Gastrocnemius medialis (tissue), 4 donors: Measurements from ENCODE around the gene MEIKIN. TPM values are rescaled to one million over a fixed set of nuclear protein-coding genes. Genes with fewer than 3 reads are reported as not detected.

Experiments used
- ATAC-seq, 2 donors: fragments of 150-250 bp; one replicate each; pipeline ENCODE4 v1.9.1; 2016
- DNase-seq, 2 donors: peaks; one replicate each; pipeline ENCODE4 v3.0.0-alpha.2; 2019
- H3K27ac ChIP-seq, 4 donors: fragments of 200-600 bp; sonication (generic); 1 replicate in 1 of 4; 2 replicates in 3 of 4; pipeline ENCODE4 v1.5.1; 2016 to 2018; ENCODE audit warnings: mild to moderate bottlenecking in 2 of 4, moderate library complexity in 1 of 4
- H3K27me3 ChIP-seq, 3 donors: fragments of 200-600 bp; sonication (generic) in 2 of 3; 1 replicate in 1 of 3; 2 replicates in 2 of 3; pipeline versions ENCODE4 v1.5.1 to v1.6.0; 2016 to 2019; ENCODE audit warnings: mild to moderate bottlenecking in 1 of 3, moderate library complexity in 1 of 3
- H3K36me3 ChIP-seq, 2 donors: fragments of 200-600 bp; sonication (generic) in 1 of 2; one replicate each; pipeline ENCODE4 v1.5.1; 2017 to 2018
- H3K4me1 ChIP-seq, 2 donors: fragments of 200-600 bp; sonication (generic) in 1 of 2; one replicate each; pipeline ENCODE4 v1.5.1; 2016 to 2017; ENCODE audit warnings: mild to moderate bottlenecking in 2 of 2
- H3K4me3 ChIP-seq, 4 donors: fragments of 200-600 bp; sonication (generic) in 3 of 4; 1 replicate in 1 of 4; 2 replicates in 3 of 4; pipeline ENCODE4 v1.5.1; 2016 to 2019; ENCODE audit warnings: mild to moderate bottlenecking in 2 of 4
- H3K9me3 ChIP-seq, 3 donors: fragments of 200-600 bp; sonication (generic) in 2 of 3; 1 replicate in 1 of 3; 2 replicates in 2 of 3; pipeline ENCODE4 v1.5.1; 2016 to 2019
- CTCF ChIP-seq, 5 experiments: fragments of 450-650 bp in 3 of 5; fragments of 200-600 bp in 2 of 5; sonication (generic) in 2 of 5; IDR thresholded peaks in 4 of 5; conservative IDR thresholded peaks in 1 of 5; 1 replicate in 4 of 5; 2 replicates in 1 of 5; pipeline ENCODE4 v1.5.1; 2016 to 2019; ENCODE audit warnings: antibody characterized with exemption in 5 of 5, mild to moderate bottlenecking in 3 of 5, moderate library complexity in 3 of 5
- POLR2A ChIP-seq, 2 donors: fragments of 450-650 bp; IDR thresholded peaks; one replicate each; pipeline ENCODE4 v1.6.1; 2017; ENCODE audit warnings: antibody characterized with exemption in 2 of 2, mild to moderate bottlenecking in 2 of 2, moderate library complexity in 2 of 2
- in situ Hi-C, 4 donors: fragments of 200-750 bp; cut with MboI; loops; one replicate each; pipeline versions ENCODE4 v1.15.0 to v1.8.0; 2017; ENCODE audit warnings: low sequenced_read_pairs in 4 of 4
- intact Hi-C: fragments of 100-400 bp; cut with DNase I; formaldehyde crosslinking; loops from one replicate; pipeline ENCODE4 v1.15.1; 2023; ENCODE audit warnings: low total_unique reads
- total RNA-seq, 4 donors: library from RNA; depleted of rRNA; stranded (reverse); fragments of >200 nt; gene quantifications; one replicate each; pipeline versions ENCODE4 v1.1.0 to v1.2.3, GENCODE V29; 2016

MEIKIN gene
- total RNA-seq, 4 donors from 2014 or later = not detected

- peaks cover 53 to 65% of the 10 kb centered on the region in 2 donors for H3K4me1 ChIP-seq
- TF ChIP-seq CTCF (IDR thresholded peaks at IDR 0.05 in 4 of 5, conservative IDR thresholded peaks at IDR 0.05 in 1 of 5) = no peak
- TF ChIP-seq POLR2A (IDR thresholded peaks at IDR 0.05) = no peak
- no peaks in the 10 kb centered on the region for H3K9me3 ChIP-seq
- no peaks in the 10 kb centered on the region for H3K27me3 ChIP-seq
- in situ Hi-C loops (loop anchor here in 2 of 4 donors (10.0 kb wide), 1 partner anchor 157 kb away; the partner anchor contains the start of gene RAPGEF6 (in 2 of the 2)), intact Hi-C loops (no loop called here)
- no peak for ATAC-seq
- DNase-seq = no peak
- no peak overlapping the region for H3K4me3 ChIP-seq
- H3K27ac ChIP-seq = no peak overlapping the region
- H3K36me3 ChIP-seq = no peaks in the 10 kb centered on the region
These were observed 153.6 kb downstream of the MEIKIN start for GRCh38 chr5:131791866-131792265.

GRCh38 chr5:131790550-131790949 is 154.9 kb downstream of the MEIKIN start:
- no peaks in the 10 kb centered on the region for H3K9me3 ChIP-seq
- in situ Hi-C loops (loop anchor here in 2 of 4 donors (10.0 kb wide), 1 partner anchor 156 kb away; the partner anchor contains the start of gene RAPGEF6 (in 2 of the 2)), intact Hi-C loops (no loop called here)
- H3K4me3 ChIP-seq = no peak overlapping the region
- no peaks in the 10 kb centered on the region for H3K36me3 ChIP-seq
- H3K27me3 ChIP-seq = no peaks in the 10 kb centered on the region
- DNase-seq (no peak), ATAC-seq (no peak)
- peaks cover 61 to 68% of the 10 kb centered on the region in 2 donors for H3K4me1 ChIP-seq
- TF ChIP-seq POLR2A (IDR thresholded peaks at IDR 0.05) = no peak
- no peak for TF ChIP-seq CTCF (IDR thresholded peaks at IDR 0.05 in 4 of 5, conservative IDR thresholded peaks at IDR 0.05 in 1 of 5)
- no peak overlapping the region for H3K27ac ChIP-seq

GRCh38 chr5:131789765-131790164 is 155.7 kb downstream of the MEIKIN start:
- H3K9me3 ChIP-seq = no peaks in the 10 kb centered on the region
- H3K4me1 ChIP-seq = peaks cover 53 to 60% of the 10 kb centered on the region in 2 donors
- no peak for DNase-seq
- ATAC-seq = no peak
- in situ Hi-C loops = loop anchor here in 2 of 4 donors (10.0 kb wide), 1 partner anchor 155 kb away; the partner anchor contains the start of gene RAPGEF6 (in 2 of the 2)
- intact Hi-C loops = no loop called here
- no peak for TF ChIP-seq CTCF (IDR thresholded peaks at IDR 0.05 in 4 of 5, conservative IDR thresholded peaks at IDR 0.05 in 1 of 5)
- no peak for TF ChIP-seq POLR2A (IDR thresholded peaks at IDR 0.05)
- no peaks in the 10 kb centered on the region for H3K36me3 ChIP-seq
- H3K4me3 ChIP-seq = no peak overlapping the region
- H3K27me3 ChIP-seq = no peaks in the 10 kb centered on the region
- no peak overlapping the region for H3K27ac ChIP-seq

- no peak for TF ChIP-seq POLR2A (IDR thresholded peaks at IDR 0.05)
- TF ChIP-seq CTCF (IDR thresholded peaks at IDR 0.05 in 4 of 5, conservative IDR thresholded peaks at IDR 0.05 in 1 of 5) = no peak
These were observed 157.7 kb downstream of the MEIKIN start for GRCh38 chr5:131787736-131788135.

More at GRCh38 chr5:131787736-131788135, 157.7 kb downstream of the MEIKIN start:
- peak overlapping the region in 2 of 4 donors; percentile 30 to 50 for H3K27ac ChIP-seq
- H3K27me3 ChIP-seq = no peaks in the 10 kb centered on the region
- intact Hi-C loops (no loop called here), in situ Hi-C loops (no loop called here)
- ATAC-seq = no peak
- no peaks in the 10 kb centered on the region for H3K36me3 ChIP-seq
- peaks cover 39 to 56% of the 10 kb centered on the region in 2 donors for H3K4me1 ChIP-seq
- DNase-seq = no peak
- H3K4me3 ChIP-seq = no peak overlapping the region
- no peaks in the 10 kb centered on the region for H3K9me3 ChIP-seq
